ENCODE measurements around the gene SCIN. TPM values are rescaled to one million over a fixed set of nuclear protein-coding genes. Genes with fewer than 3 reads are reported as not detected.
"Not testable (repeated sequence)": the region's sequence is repeated elsewhere in the genome, so short reads cannot be mapped to it uniquely, and the experiment has no call there.

Gene SCIN
- polyA plus RNA-seq, 1 donor (not counting 4 experiments of a cell fraction or from before 2014, with no cell fraction given) = not detected

GRCh38 chr7:12670743-12671520 lies 100.4 kb downstream of the SCIN start:
- no peak for FAIRE-seq
- H3K27me3 ChIP-seq (ENCODE audit: control insufficient read depth, extremely low read depth, insufficient read depth, low read length) = no peaks in the 10 kb centered on the region
- H3K4me2 ChIP-seq (ENCODE audit: control insufficient read depth, extremely low read depth, insufficient read depth, low read depth, low read length) = no peak overlapping the region
- no peaks in the 10 kb centered on the region for H3K9me1 ChIP-seq (ENCODE audit: control insufficient read depth, extremely low read depth, insufficient read depth, low read length)
- no peak for DNase-seq (ENCODE audit: low read depth, low spot score)
- H3K4me3 ChIP-seq (ENCODE audit: control insufficient read depth in 2 of 3, extremely low read depth in 1 of 3, insufficient read depth in 2 of 3, low read depth in 1 of 3, low read length in 3 of 3) = no peak overlapping the region
- H3K79me2 ChIP-seq (ENCODE audit: control insufficient read depth, insufficient read depth, low read length) = no peaks in the 10 kb centered on the region
- H3K9ac ChIP-seq (ENCODE audit: control insufficient read depth, extremely low read depth, insufficient read depth, low read length) = no peak overlapping the region
- dilution Hi-C loops (cut with MboI; ENCODE audit: extremely low pct_ligation_motif_present, low sequenced_read_pairs) = no loop called here
- no peaks in the 10 kb centered on the region for H4K20me1 ChIP-seq (ENCODE audit: control insufficient read depth, extremely low read depth, insufficient read depth, low read length)
- no peak overlapping the region for H3K27ac ChIP-seq (ENCODE audit: control insufficient read depth, insufficient read depth, low read length)
- H3K36me3 ChIP-seq (ENCODE audit: control insufficient read depth in 2 of 2, extremely low read depth in 1 of 2, insufficient read depth in 2 of 2, low read length in 2 of 2) = no peaks in the 10 kb centered on the region
- no peak overlapping the region for H2AFZ ChIP-seq (ENCODE audit: control insufficient read depth, low read length)
- H3K9me3 ChIP-seq (ENCODE audit: control insufficient read depth, low read depth, low read length) = no peaks in the 10 kb centered on the region
- H3K4me1 ChIP-seq (ENCODE audit: control insufficient read depth, extremely low read depth, insufficient read depth, low read length) = peaks cover 18% of the 10 kb centered on the region
- TF ChIP-seq EZH2 (IDR thresholded peaks at IDR 0.05; ENCODE audit: low read length) = no peak
- TF ChIP-seq CTCF (optimal IDR thresholded peaks at IDR 0.05 in 1 of 3, IDR thresholded peaks at IDR 0.05 in 1 of 3, conservative IDR thresholded peaks at IDR 0.05 in 1 of 3; ENCODE audit: extremely low read depth in 1 of 3, insufficient read depth in 2 of 3, low read length in 3 of 3) = no peak

- DNase-seq (ENCODE audit: low read depth, low spot score); H3K4me3 ChIP-seq (ENCODE audit: control insufficient read depth in 2 of 3, extremely low read depth in 1 of 3, insufficient read depth in 2 of 3, low read depth in 1 of 3, low read length in 3 of 3); H3K9ac ChIP-seq (ENCODE audit: control insufficient read depth, extremely low read depth, insufficient read depth, low read length); dilution Hi-C loops (cut with MboI; ENCODE audit: extremely low pct_ligation_motif_present, low sequenced_read_pairs); H3K36me3 ChIP-seq (ENCODE audit: control insufficient read depth in 2 of 2, extremely low read depth in 1 of 2, insufficient read depth in 2 of 2, low read length in 2 of 2); H3K9me1 ChIP-seq (ENCODE audit: control insufficient read depth, extremely low read depth, insufficient read depth, low read length); H3K27ac ChIP-seq (ENCODE audit: control insufficient read depth, insufficient read depth, low read length); H3K27me3 ChIP-seq (ENCODE audit: control insufficient read depth, extremely low read depth, insufficient read depth, low read length); H3K79me2 ChIP-seq (ENCODE audit: control insufficient read depth, insufficient read depth, low read length); H4K20me1 ChIP-seq (ENCODE audit: control insufficient read depth, extremely low read depth, insufficient read depth, low read length); H3K9me3 ChIP-seq (ENCODE audit: control insufficient read depth, low read depth, low read length); FAIRE-seq: not testable (repeated sequence)
- H3K4me2 ChIP-seq (ENCODE audit: control insufficient read depth, extremely low read depth, insufficient read depth, low read depth, low read length) = peak overlapping the region; percentile 76
- peaks cover 18% of the 10 kb centered on the region for H3K4me1 ChIP-seq (ENCODE audit: control insufficient read depth, extremely low read depth, insufficient read depth, low read length)
- H2AFZ ChIP-seq (ENCODE audit: control insufficient read depth, low read length) = peak overlapping the region; percentile 38
Measured at GRCh38 chr7:12673436-12673835, 102.9 kb downstream of the SCIN start.
